Tibial nerve (tissue), 4 donors: ENCODE measurements around the gene PCSK1.

Source experiments
- CTCF ChIP-seq, 5 experiments: fragments of 200-600 bp in 3 of 5; fragments of 450-650 bp in 2 of 5; sonication (generic) in 3 of 5; IDR thresholded peaks; one replicate each; pipeline ENCODE4 v1.5.1; 2016 to 2019; ENCODE audit warnings: antibody characterized with exemption in 5 of 5, mild to moderate bottlenecking in 3 of 5, moderate library complexity in 2 of 5
- EP300 ChIP-seq, 2 donors: sonication (generic); formaldehyde crosslinking; IDR thresholded peaks; one replicate each; pipeline ENCODE4 v1.6.1; 2017; ENCODE audit warnings: antibody characterized with exemption in 2 of 2, mild to moderate bottlenecking in 1 of 2
- POLR2A ChIP-seq, 2 donors: fragments of 450-650 bp; IDR thresholded peaks; one replicate each; pipeline ENCODE4 v1.6.1; 2017; ENCODE audit warnings: antibody characterized with exemption in 2 of 2, mild to moderate bottlenecking in 2 of 2, moderate library complexity in 2 of 2

- TF ChIP-seq CTCF (IDR thresholded peaks at IDR 0.05) (no peak), POLR2A (IDR thresholded peaks at IDR 0.05) (no peak), EP300 (IDR thresholded peaks at IDR 0.05) (no peak)
These were observed 7.6 kb downstream of the PCSK1 start for GRCh38 chr5:96425443-96425842.
